HL-60 (cell line): ENCODE results near the gene CLN5.

ENCODE experiments used
- DNase-seq, 2 experiments: peaks; one replicate each; pipeline ENCODE4 v3.0.0-alpha.2; 2010 to 2020; ENCODE audit warnings: low read depth in 1 of 2, low spot score in 1 of 2
- H3K27ac ChIP-seq: fragments of 250-450 bp; sonication (Bioruptor Pico); replicated peaks from 2 replicates; pipeline ENCODE4 v1.5.1; 2020; ENCODE audit warnings: mild to moderate bottlenecking, moderate library complexity
- H3K27me3 ChIP-seq: fragments of 250-450 bp; sonication (Bioruptor Pico); 2 replicates; pipeline ENCODE4 v1.5.1; 2021; ENCODE audit warnings: mild to moderate bottlenecking, moderate library complexity; ENCODE audit not compliant: insufficient read depth, poor library complexity, severe bottlenecking
- H3K4me3 ChIP-seq: replicated peaks from 2 replicates; pipeline ENCODE4 v1.5.1; 2011; ENCODE audit warnings: mild to moderate bottlenecking, control low read depth, low read length; ENCODE audit not compliant: insufficient read depth
- CTCF ChIP-seq: IDR thresholded peaks from one replicate; pipeline ENCODE4 v1.5.1; 2011; ENCODE audit warnings: low read length, control low read depth, inconsistent platforms; ENCODE audit not compliant: insufficient read depth
- GABPA ChIP-seq: IDR thresholded peaks from 2 replicates; pipeline ENCODE4 v1.6.1; 2012; ENCODE audit warnings: low read depth
- POLR2AphosphoS5 ChIP-seq: IDR thresholded peaks from 2 replicates; pipeline ENCODE4 v1.6.1; 2012; ENCODE audit warnings: low read depth
- REST ChIP-seq: IDR thresholded peaks from 2 replicates; pipeline ENCODE4 v1.6.1; 2012; ENCODE audit warnings: low read depth; ENCODE audit not compliant: insufficient replicate concordance
- SPI1 ChIP-seq: IDR thresholded peaks from 2 replicates; pipeline ENCODE4 v1.6.1; 2012; ENCODE audit warnings: low read depth, mild to moderate bottlenecking, borderline replicate concordance

CLN5 gene

GRCh38 chr13:77040835-77041234, 49.0 kb downstream of the CLN5 start:
- H3K27ac ChIP-seq: no peak overlapping the region
- H3K4me3 ChIP-seq: no peak overlapping the region
- TF ChIP-seq SPI1 (no peak), REST (no peak), POLR2AphosphoS5 (no peak), GABPA (no peak), CTCF (no peak)
- H3K27me3 ChIP-seq: no peaks in the 10 kb centered on the region
- DNase-seq: no peak

DNA sequence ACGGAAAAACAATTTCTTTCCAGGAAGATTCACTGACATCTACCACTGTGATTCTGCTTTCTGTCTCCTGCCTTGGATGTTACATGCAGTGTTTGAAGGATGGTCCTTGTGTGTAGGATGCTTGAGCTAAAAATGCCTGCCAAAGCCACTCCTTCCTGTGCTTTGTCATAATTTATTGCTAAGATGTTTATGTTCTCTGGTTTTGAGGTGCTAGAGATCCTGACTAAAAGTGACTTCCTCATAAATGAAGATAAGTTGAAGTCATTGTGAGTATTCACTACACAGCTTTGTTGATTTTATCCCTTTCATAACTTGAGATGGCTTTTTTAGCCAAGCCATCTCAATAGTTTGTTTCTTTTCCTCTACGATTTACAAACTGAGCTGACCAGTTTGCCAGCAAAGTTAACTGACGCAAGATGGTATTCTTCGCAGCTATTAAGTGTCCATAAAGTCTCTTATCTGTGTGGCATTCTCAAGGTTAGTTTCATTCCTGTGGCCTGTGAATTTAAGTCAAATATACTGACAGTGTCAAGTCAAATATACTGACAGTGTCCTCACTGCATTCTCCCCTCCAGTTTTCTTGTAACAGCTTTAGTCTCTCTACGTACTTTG, 50.8 kb downstream of the CLN5 start:
- TF ChIP-seq SPI1 (peak; percentile 34; the same call in 1 of the 2 replicates), REST (no peak), GABPA (no peak)
- H3K27ac ChIP-seq: no peak overlapping the region
- H3K27me3 ChIP-seq: no peaks in the 10 kb centered on the region
- H3K4me3 ChIP-seq: no peak overlapping the region
- no peak for DNase-seq

DNA sequence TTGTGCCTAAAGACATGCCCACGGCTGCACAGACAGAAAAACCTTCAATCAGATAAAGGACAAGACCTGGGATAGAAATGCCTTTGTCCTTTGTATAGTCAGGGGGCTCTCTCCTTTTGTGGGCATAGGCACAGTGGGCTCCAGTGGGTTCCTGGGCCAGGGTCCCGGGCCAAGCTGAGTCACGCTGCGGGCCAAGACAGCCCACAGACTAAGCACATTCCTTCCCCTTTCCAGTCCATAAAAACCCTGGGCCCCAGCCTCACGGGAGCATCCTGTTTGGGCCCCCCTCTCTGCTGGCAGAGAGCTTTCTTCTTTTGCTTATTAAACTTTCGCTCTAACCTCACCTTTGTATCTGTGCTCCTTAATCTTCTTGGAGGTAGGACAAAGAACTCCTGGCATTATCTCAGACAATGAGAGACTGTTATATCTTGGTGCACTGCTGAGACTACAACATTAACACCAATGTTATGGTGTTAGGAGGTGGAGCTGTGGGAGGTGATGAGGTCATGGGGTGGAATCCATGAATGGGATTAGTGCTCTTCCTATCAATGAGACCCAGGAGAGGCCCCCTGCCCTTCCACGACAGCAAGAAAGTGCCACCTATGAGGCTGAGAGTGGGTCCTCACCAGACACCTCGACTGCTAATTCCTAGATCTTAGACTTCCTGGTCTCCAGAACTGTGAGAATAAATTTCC, 55.9 kb downstream of the CLN5 start:
- no peak for TF ChIP-seq SPI1
- no peak for TF ChIP-seq POLR2AphosphoS5
- no peak for TF ChIP-seq REST
- TF ChIP-seq CTCF: no peak
- no peak for TF ChIP-seq GABPA
- Histone ChIP-seq H3K27me3 (no peaks in the 10 kb centered on the region), H3K27ac (no peak overlapping the region), H3K4me3 (no peak overlapping the region)
- DNase-seq: no peak
